ENCODE data around the gene APOC3.

APOC3 gene

GRCh38 chr11:116862185-116862584 lies 32.5 kb downstream of the APOC3 start:
- Histone ChIP-seq H3K27ac (no peak overlapping the region), H3K4me1 (no peaks in the 10 kb centered on the region), H3K27me3 (no peaks in the 10 kb centered on the region), H3K4me3 (no peak overlapping the region), H3K36me3 (peaks cover 78 to 100% (median 95%) of the 10 kb centered on the region in 3 donors), H3K9me3 (no peaks in the 10 kb centered on the region)
- intact Hi-C loops (cut with DNase I; ENCODE audit: low total_unique reads), result no loop called here
- no peak for TF ChIP-seq CTCF (IDR thresholded peaks at IDR 0.05)
- DNase-seq, result no peak

DNA sequence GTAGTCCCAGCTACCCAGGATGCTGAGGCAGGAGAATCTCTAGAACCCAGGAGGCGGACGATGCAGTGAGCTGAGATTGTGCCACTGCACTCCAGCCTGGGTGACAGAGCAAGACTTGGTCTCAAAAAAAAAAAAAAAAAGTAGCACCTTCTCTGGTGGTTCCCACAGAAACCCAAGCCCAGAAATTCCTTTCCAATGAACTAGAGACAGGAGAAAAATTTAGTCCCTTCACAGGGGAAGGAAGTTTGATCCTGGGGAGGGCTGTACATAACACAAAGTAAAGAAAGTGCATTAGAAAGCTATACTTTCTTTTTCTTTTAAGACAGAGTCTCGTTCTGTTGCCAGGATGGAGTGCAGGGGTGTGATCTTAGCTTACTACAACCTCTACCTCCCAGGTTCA lies 33.2 kb downstream of the APOC3 start:
- TF ChIP-seq CTCF (IDR thresholded peaks at IDR 0.05), result no peak

DNA sequence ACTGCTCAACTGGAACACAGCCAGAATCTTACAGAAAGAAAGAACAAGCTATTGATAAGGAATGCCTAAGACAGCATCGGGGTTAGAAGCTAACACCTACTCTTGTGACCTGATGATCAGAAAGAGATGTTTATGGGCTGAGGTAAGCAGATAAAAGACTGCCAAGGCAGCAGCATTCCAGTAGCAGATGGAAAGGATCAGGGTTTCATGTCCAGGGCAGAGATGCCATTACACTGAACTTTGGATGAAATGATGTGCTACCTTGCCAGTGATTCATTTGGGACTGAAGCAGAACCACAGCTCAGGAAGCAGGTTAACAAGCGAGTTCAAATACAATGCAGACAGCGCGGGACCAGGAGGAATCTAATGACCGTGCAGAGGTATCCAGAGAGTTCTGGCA lies 34.8 kb downstream of the APOC3 start:
- intact Hi-C loops (cut with DNase I; ENCODE audit: low total_unique reads), result no loop called here
- Histone ChIP-seq H3K27ac (no peak overlapping the region), H3K4me1 (no peaks in the 10 kb centered on the region), H3K36me3 (peaks cover 72 to 100% (median 92%) of the 10 kb centered on the region in 3 donors), H3K9me3 (no peaks in the 10 kb centered on the region), H3K4me3 (no peak overlapping the region), H3K27me3 (no peaks in the 10 kb centered on the region)
- TF ChIP-seq CTCF (IDR thresholded peaks at IDR 0.05), result no peak
- DNase-seq, result no peak

More for the DNA sequence above, 33.2 kb downstream of the APOC3 start:
- no peak for DNase-seq
- Histone ChIP-seq H3K4me3 (no peak overlapping the region), H3K36me3 (peaks cover 78 to 100% (median 96%) of the 10 kb centered on the region in 3 donors), H3K27me3 (no peaks in the 10 kb centered on the region), H3K4me1 (no peaks in the 10 kb centered on the region), H3K9me3 (no peaks in the 10 kb centered on the region), H3K27ac (no peak overlapping the region)
- intact Hi-C loops (cut with DNase I; ENCODE audit: low total_unique reads), result no loop called here

- Histone ChIP-seq H3K27me3 (no peaks in the 10 kb centered on the region), H3K27ac (no peak overlapping the region), H3K36me3 (peaks cover 69 to 100% (median 91%) of the 10 kb centered on the region in 3 donors), H3K4me1 (no peaks in the 10 kb centered on the region), H3K9me3 (no peaks in the 10 kb centered on the region), H3K4me3 (no peak overlapping the region)
- no peak for TF ChIP-seq CTCF (IDR thresholded peaks at IDR 0.05)
- no peak for DNase-seq
- intact Hi-C loops (cut with DNase I; ENCODE audit: low total_unique reads), result no loop called here
Observed at GRCh38 chr11:116865696-116866095, 36.0 kb downstream of the APOC3 start.

DNA sequence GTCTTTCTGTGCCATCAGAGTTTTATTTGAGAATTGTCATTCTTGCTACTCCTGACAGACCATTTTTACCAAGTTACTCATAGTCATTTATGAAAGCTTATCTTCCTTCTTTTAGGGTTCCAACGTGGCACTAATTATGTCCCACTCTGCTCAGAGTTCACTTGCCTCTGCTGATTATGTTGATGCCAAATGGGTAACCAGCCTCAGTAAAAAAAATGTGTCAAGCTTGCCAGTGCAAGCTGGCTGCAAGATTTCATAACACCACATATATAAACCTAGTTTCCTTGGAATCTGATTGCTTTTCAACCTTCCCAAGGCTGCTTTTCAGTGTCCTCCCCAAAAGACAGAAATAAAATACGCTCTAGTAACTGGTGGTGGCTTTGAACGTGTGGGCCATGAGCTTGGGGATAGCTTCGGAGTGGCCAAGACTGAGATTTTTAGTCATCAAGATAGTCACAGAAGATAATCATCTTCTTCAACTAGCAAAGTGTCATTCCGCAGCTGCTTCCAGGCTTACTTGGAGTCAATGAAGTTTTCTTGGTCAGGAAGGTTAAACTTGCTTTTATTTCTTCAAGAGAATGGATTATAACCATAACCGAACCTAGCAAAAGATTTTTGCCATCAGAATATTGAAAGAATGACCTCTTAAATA lies 37.2 kb downstream of the APOC3 start:
- peaks cover 65 to 100% (median 89%) of the 10 kb centered on the region in 3 donors for H3K36me3 ChIP-seq
- no peak overlapping the region for H3K4me3 ChIP-seq
- no peaks in the 10 kb centered on the region for H3K27me3 ChIP-seq
- H3K9me3 ChIP-seq, result no peaks in the 10 kb centered on the region
- intact Hi-C loops (cut with DNase I; ENCODE audit: low total_unique reads), result no loop called here
- no peak for DNase-seq
- no peaks in the 10 kb centered on the region for H3K4me1 ChIP-seq
- TF ChIP-seq CTCF (IDR thresholded peaks at IDR 0.05), result no peak
- H3K27ac ChIP-seq, result no peak overlapping the region
